ENCODE data around the gene TASOR2. TPM values are rescaled to one million over a fixed set of nuclear protein-coding genes. Genes with fewer than 3 reads are reported as not detected.

TASOR2 gene
- total RNA-seq = 35.3 and 47.5 TPM in 2 replicates

GRCh38 chr10:5684318-5684970 is at the start of gene TASOR2:
TSS of gene TASOR2 (plus strand) at chr10:5684838. CDS start at chr10:5720643, 35,805 bp downstream.
- DNase-seq (ENCODE audit: low read depth in 2 of 2) = peak; percentile 92 to 97

GRCh38 chr10:5634918-5635317 is 49.7 kb upstream of the TASOR2 start:
- no peak for DNase-seq (ENCODE audit: low read depth in 2 of 2)

DNA sequence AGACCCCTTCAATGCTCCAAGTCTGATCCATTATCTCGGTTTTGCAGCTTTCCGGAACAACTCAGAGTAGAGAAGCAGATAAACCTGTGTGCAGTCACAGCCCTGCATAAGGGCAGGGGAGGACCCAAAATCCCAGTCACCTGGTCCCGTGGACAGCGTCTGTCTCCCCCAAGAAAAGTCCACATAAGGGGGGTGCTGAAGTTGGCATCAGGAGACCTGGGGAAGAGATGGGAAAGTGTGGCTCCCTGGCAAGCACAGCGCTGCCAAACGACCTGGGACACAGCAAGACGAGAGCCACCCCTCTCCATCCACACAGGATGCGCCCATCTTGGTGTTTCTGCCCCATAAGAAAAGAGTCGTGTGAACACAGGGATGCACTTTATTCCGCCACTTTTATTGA is 46.1 kb upstream of the TASOR2 start:
- no peak for DNase-seq (ENCODE audit: low read depth in 2 of 2)

- DNase-seq (ENCODE audit: low read depth in 2 of 2) = no peak
Observed at GRCh38 chr10:5639066-5639465, 45.6 kb upstream of the TASOR2 start.

DNA sequence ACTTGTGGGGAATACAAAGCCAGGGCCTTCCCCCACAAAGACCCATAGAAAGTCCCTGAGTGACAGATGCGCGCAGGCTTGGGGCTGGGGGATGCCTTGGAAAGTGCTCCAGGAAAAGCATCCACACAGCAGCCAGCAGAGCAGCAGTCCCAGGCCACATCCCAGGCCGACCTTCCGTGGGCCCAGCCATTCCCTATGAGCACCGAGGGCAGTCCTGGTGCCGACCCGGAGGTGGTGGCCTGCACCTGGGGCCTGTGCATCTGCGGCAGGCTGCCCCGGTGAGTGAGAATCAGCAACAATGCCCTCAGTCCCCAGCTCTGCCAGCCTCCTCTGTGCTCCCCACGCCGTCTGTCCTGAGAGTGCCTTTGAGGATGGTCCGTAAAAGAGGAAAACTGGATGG is 44.6 kb upstream of the TASOR2 start:
- DNase-seq (ENCODE audit: low read depth in 2 of 2) = no peak

DNA sequence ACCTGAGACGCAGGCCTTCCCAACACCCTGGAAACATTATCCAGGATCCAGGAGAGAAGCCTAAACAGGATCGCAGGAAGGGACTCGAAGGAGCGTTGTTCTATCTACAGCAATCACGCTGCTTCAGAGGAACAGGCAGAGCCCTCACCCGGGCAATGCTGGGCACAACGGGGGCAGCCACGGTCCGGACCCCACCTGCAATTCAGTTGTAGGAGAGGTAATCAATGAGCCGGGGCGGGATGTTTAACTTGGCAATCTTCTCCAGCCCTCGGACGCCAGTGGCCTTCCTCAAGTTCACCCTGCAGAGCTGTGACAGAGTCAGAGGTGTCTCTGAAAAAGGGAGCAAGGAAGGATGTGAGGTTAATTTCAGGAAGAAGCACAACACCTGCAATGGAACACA is 44.1 kb upstream of the TASOR2 start:
- DNase-seq (ENCODE audit: low read depth in 2 of 2) = peak in 1 of 2 donors; percentile 22

DNA sequence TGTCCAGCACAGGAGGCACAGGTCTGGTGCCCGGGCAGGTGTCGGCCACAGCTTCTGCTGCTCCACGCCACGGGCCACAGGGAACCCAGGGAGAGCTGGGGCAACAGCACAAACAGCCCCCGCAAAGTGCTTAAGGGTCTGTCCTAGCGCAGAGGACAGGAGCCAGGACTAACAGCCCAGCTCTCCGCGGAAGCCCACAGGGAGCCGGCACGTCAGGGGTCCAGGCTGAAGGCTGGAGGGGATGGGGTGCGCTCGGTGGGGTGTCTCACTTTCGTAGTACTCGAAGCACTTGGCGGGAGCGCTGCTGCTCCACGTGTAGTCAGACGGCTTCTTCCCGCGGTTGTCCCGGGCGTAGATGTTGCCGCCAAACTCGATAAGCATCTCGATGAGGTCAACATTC is 43.1 kb upstream of the TASOR2 start:
- DNase-seq (ENCODE audit: low read depth in 2 of 2) = no peak

DNA sequence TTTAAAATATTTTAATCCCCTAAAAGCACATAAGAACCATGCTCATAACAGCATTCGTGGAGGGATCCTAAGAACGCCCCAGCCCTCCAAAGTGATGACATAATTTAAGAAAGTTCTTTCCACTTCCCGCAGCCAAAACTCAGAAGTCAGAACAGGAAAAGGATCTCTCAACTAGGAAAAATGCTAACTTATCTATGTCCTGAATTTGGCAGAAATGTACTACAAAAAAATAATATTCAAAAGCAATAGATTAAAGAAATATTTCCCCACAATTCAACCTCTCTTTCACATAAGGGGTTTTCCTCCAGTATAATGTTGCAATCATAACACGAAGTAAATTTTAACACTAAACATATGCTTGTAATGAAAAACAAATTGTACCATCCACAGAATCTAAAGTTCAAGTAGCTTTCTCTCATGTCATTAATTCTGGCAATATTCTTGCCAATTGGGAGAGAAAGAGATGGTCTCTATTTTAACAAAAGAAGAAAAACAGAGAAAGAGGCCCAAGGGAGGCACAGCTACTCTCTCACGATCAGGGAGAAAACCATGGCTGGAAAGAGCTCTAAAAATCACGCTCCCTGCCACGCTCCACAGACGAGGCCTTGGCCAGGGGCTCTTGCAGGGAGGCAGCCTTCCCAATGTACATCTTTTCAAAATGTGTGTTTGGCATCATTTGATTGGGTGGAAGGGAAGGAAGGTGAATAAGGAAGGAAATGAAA is 41.1 kb upstream of the TASOR2 start:
- DNase-seq (ENCODE audit: low read depth in 2 of 2) = no peak

DNA sequence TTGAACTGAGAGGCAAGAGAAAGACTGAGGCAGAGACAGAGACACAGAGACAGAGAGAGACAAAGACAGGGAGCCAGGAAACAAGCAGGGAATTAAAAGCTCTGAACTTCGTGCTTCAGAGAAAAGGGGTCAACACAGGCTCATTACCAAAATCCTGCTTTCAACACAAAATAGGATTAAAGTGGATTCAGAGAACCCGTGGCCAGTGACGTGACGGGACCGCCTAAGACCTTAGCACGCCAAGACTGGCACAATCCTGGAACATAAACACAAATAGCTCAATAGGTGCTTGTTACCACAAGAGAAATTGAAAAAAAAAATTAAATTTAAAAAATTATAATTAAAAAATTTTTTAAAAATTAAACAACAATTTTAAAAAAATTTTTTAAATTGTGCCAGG is 39.7 kb upstream of the TASOR2 start:
- DNase-seq (ENCODE audit: low read depth in 2 of 2) = no peak

DNA sequence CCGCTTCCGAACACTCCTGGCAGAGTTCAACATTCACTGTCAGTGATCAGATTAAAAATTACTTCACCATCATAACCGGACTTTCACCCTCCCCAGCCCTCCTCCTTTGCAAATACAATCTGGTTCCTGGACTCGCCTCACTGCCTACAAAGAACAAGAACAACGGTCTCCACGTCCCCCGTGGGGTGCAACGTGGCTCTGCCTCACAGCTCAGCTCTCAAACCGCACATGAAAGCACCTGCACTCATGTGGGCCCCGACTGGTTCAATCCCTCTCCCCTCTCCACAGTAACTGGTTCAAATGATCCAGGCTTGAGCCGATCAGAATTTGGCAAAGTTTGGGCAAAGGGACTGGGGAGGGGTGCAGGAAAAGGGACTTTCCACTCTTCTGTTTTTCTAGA is 39.3 kb upstream of the TASOR2 start:
- DNase-seq (ENCODE audit: low read depth in 2 of 2) = no peak

- peak; percentile 65 to 69 for DNase-seq (ENCODE audit: low read depth in 2 of 2)
Observed at GRCh38 chr10:5645944-5646617, 38.6 kb upstream of the TASOR2 start.

DNA sequence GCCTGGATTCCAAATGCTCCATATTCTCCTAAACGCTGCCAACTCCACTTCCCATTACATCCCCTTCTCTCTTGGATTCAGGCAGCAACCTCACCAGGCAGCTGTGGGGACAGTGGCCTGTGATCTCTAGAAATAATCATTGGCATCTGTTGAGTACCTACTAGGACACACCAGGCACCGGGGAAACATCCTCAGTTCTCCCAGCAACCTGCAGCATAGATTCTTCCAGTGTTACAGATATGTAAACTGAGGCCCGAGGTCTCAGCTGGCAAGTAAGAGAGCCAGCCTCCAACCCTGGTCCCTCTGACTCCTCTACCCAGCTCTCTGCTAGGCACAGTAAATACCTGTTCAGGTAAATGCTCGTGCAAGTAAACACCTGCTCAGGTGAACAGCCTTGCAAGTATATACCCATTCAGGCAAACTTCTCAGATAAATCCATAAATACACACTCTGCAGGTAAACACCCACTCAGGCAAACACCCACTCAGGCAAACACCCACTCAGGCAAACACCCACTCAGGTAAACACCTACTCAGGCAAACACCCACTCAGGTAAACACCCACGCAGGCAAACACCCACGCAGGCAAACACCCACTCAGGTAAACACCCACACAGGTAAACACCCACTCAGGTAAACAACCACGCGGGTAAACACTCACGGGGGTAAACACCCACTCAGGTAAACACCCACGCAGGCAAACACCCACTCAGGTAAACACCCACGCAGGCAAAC is 37.0 kb upstream of the TASOR2 start:
- no peak for DNase-seq (ENCODE audit: low read depth in 2 of 2)

DNA sequence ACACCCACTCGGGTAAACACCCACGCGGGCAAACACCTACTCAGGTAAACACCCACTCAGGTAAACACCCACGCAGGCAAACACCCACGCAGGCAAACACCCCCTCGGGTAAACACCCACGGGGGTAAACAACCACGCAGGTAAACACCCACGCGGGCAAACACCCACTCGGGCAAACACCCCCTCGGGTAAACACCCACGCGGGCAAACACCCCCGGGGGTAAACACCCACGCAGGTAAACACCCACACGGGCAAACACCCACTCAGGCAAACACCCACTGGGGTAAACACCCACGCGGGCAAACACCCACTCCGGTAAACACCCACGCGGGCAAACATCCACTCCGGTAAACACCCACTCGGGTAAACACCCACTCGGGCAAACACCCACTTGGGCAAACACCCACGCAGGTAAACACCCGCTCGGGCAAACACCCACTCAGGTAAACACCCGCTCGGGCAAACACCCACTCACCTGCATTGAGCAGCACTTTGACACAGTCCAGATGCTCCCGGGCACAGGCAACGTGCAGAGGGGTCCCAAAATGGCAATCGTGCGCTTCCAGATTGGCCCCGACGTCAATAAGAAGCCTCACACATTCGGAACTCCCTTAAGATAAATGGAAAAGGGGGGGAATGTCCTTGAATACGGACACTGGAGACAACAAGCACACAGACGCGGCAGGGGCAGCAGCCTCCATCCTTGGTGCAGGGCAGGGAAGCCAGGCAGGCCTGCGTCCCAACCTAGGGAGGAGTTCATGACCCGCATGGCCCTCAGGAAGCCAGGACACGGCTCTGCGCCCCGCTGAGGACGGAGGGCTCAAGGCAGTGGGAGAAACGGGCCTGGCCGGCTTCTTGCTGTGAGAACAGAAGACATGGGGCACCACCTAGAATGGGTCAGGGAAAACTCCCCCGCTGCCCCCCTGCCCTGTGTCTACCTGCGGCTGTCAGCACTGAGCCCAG is 35.9 kb upstream of the TASOR2 start:
- no peak for DNase-seq (ENCODE audit: low read depth in 2 of 2)

DNA sequence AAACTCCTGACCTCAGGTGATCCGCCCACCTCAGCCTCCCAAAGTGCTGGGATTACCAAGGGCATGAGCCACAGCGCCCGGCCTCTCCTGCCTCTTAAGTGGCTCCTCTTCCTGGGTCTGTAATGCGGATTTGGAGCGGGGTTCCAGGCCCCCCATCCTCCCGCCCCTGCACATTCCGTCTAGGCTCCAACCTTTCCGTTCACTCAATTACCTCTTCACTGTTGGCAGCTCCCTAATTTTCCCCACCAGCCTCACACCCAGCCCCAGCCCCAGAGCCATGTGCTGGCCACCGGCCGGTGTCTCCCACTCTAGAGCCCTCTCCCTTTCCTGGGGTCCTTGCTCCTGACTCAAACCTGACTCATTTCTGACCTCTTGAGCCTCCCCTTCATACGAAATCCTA is 34.9 kb upstream of the TASOR2 start:
- DNase-seq (ENCODE audit: low read depth in 2 of 2) = no peak

DNA sequence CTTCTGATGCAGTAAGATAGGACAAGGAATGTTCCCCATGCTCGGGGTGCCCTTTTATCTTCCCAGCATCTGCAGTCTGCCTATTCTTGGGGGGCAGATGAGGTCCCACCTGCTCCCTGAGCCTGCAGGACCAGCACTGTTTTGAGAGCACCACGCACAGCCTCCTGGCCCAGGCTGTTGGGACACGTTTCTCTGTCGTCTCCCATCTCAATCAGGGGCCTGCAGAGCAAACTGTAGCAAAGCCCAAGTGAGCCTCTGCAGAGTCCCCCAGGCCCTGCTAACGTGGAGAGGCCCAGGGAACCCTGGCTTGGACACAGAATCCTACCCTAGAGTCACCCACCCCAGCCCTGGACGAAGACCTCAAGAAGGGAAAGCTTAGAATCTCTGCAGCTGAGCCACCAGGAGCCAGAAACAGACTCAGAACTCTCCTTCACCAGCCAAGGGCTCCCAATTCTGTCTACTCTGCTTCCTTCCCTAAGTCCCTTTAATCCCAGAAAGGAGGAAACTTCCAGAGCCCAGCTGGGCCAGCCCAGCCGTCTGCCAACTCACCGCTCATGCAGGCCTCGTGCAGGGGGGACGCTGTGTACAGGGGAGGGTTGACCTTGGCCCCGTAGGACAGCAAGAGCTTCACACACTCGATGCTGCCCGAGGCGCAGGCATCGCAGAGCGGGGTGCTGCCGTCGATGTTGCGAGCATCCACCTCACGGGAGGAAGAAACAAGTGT is 33.8 kb upstream of the TASOR2 start:
- no peak for DNase-seq (ENCODE audit: low read depth in 2 of 2)

DNA sequence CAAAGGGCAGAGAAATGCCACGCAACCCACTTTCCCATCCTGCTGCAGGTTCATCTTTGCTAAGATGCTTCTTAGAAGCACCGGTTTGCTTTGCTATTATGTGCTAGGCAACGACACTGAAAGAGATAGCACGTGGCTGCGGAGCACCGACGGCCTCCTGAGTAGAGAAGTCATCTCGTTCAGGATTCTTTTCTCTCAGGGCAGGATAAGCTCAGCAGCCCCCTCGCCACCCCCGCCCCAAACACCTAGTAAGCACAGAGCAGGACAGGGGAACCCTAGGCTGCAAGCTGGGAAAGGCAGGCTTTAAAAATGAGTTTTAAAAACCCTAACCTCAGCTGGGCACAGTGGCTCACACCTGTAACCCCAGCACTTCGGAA is 33.3 kb upstream of the TASOR2 start:
- no peak for DNase-seq (ENCODE audit: low read depth in 2 of 2)

DNA sequence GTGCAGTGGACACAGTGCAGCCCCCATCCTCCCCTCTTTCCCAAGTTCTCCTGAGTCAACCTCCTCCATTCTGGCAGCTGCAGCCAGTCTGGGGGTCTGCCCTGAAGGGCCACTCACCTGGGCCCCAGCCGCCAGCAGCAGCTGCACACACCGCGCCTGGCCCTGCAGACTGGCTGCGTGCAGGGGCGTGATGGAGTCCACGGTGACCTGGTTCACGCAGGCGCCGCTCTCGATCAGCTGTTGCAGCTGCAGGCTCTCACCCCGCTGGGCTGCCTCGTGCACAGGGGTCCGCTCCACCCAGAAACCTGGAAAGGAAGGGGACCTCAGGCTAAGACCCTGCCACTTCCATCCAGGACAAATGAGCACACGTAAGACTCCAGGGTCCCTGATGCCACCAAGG is 31.9 kb upstream of the TASOR2 start:
- DNase-seq (ENCODE audit: low read depth in 2 of 2) = no peak

DNA sequence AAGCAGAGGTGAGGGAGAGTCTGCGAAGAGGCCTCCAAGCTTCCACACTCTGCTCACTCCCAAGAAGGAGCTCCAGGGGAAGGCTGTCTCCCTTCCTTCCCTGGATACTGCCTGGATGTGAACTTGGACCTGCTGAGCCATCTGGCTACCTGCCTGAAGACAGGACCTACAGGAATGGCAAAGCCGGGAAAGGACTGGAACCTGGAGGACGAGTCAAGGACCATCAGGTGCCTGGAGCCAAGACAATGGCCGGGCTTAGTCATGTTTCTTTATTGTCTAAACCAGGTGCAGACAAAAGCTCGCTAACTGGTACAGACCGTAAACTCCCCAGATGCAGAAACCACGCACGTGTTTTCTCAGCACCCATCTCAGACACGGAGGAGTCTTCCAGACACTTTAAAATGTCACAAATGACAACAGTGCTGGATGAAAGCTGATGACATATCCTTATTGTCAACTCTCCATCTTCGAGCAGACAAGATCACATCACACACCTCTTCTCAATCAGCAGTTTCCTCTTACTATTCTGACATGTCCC is 30.4 kb upstream of the TASOR2 start:
- no peak for DNase-seq (ENCODE audit: low read depth in 2 of 2)

GRCh38 chr10:5655121-5655520 is 29.5 kb upstream of the TASOR2 start:
- no peak for DNase-seq (ENCODE audit: low read depth in 2 of 2)
